ENCODE measurements around the gene PRR30.

DNA sequence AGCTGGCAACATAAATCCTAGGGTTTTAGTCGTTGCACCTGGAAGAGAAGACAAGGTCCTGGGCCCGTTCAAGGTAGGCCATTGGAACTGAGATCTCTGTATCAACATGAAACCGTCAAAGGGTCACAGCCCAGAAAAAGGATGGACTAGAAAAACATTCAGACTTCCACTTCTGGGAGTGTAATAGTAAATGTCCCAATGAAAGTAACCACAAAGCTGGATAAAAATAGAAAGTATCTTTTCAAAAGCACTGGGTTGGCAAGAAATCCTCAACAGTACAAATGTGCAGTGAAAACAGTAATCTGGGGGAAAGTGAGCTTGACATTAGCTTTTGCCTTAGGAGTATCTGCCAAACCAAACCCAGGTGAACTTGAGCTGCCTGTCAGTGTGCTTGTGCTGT, 33.2 kb downstream of the PRR30 start:
- TF ChIP-seq YY1 (IDR thresholded peaks at IDR 0.05; ENCODE audit: low read depth) (no peak), NFIC (IDR thresholded peaks at IDR 0.05) (no peak), MAX (IDR thresholded peaks at IDR 0.05) (no peak), EGR1 (IDR thresholded peaks at IDR 0.05) (no peak), TCF12 (IDR thresholded peaks at IDR 0.05; ENCODE audit: low read depth) (no peak), TAF1 (IDR thresholded peaks at IDR 0.05; ENCODE audit: low read depth) (no peak), FOXM1 (IDR thresholded peaks at IDR 0.05; ENCODE audit: borderline replicate concordance, low read depth) (no peak), REST (IDR thresholded peaks at IDR 0.05; ENCODE audit: low read depth) (no peak), CEBPB (IDR thresholded peaks at IDR 0.05) (no peak), RAD21 (IDR thresholded peaks at IDR 0.05; ENCODE audit: low read depth) (no peak), TEAD4 (IDR thresholded peaks at IDR 0.05) (no peak), EP300 (IDR thresholded peaks at IDR 0.05; ENCODE audit: borderline replicate concordance) (no peak)
